Kidney epithelial cell (primary cell): ENCODE results near the gene TRPM5. TPM values are rescaled to one million over a fixed set of nuclear protein-coding genes. Genes with fewer than 3 reads are reported as not detected.

Experiments
- DNase-seq: peaks from one replicate; pipeline ENCODE4 v3.0.0-alpha.2; 2010; ENCODE audit warnings: low read depth
- H3K27me3 ChIP-seq: 2 replicates; pipeline ENCODE4 v1.6.0; 2011; ENCODE audit warnings: low read length; ENCODE audit not compliant: control insufficient read depth, insufficient read depth
- H3K36me3 ChIP-seq: 2 replicates; pipeline ENCODE4 v1.5.1; 2011; ENCODE audit warnings: low read length; ENCODE audit not compliant: control insufficient read depth, insufficient read depth
- H3K4me3 ChIP-seq: 2 replicates; pipeline ENCODE4 v1.5.1; 2011; ENCODE audit warnings: low read depth, mild to moderate bottlenecking, control low read depth, low read length
- total RNA-seq: library from RNA; depleted of rRNA; stranded (reverse); fragments of >200 nt; gene quantifications from 2 replicates; pipeline ENCODE4 v1.2.3, GENCODE V29; 2015
- TF ChIP-seq, protein P1 (sequence below): IDR thresholded peaks from 2 replicates; pipeline ENCODE4 v1.5.1; 2011; ENCODE audit warnings: mild to moderate bottlenecking, moderate library complexity, low read length, control low read depth, inconsistent platforms; ENCODE audit not compliant: insufficient read depth, poor library complexity, severe bottlenecking

The TRPM5 gene
- total RNA-seq, 1 donor from 2014 or later: not detected

DNA sequence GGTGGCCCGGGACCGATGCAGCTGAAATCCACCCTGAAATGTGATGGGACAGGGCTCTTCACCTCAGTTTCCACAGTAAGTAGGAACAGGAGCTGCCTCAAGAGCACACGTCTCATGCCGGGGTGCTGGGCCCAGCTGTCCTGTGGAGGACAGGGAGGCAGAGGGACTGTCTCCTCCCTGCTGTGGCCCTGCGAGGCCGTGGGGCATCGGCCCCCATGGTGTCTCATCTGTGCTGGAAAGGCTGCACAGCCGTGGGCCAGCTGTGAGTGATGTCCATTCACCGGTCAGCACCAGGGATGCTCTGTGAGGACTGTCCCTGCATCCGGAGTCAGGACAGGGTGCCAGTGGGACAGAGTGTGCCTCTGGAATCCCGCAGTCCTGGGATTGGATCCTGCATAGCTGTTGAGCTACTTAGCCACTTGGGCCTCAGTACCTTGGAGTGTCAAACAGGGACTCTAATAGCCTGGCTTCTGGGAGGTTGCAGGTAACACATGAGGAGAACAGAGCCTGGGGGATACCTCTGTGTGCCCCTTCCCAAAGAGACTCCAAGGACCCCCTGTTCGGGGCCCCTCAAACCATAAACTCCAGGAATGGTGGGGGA is 16.5 kb downstream of the TRPM5 start:
- no peak for DNase-seq
- H3K36me3 ChIP-seq: no peaks in the 10 kb centered on the region
- TF ChIP-seq, protein P1, sequence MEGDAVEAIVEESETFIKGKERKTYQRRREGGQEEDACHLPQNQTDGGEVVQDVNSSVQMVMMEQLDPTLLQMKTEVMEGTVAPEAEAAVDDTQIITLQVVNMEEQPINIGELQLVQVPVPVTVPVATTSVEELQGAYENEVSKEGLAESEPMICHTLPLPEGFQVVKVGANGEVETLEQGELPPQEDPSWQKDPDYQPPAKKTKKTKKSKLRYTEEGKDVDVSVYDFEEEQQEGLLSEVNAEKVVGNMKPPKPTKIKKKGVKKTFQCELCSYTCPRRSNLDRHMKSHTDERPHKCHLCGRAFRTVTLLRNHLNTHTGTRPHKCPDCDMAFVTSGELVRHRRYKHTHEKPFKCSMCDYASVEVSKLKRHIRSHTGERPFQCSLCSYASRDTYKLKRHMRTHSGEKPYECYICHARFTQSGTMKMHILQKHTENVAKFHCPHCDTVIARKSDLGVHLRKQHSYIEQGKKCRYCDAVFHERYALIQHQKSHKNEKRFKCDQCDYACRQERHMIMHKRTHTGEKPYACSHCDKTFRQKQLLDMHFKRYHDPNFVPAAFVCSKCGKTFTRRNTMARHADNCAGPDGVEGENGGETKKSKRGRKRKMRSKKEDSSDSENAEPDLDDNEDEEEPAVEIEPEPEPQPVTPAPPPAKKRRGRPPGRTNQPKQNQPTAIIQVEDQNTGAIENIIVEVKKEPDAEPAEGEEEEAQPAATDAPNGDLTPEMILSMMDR: no peak
- H3K4me3 ChIP-seq: no peak overlapping the region
- H3K27me3 ChIP-seq: peaks cover 6% of the 10 kb centered on the region

DNA sequence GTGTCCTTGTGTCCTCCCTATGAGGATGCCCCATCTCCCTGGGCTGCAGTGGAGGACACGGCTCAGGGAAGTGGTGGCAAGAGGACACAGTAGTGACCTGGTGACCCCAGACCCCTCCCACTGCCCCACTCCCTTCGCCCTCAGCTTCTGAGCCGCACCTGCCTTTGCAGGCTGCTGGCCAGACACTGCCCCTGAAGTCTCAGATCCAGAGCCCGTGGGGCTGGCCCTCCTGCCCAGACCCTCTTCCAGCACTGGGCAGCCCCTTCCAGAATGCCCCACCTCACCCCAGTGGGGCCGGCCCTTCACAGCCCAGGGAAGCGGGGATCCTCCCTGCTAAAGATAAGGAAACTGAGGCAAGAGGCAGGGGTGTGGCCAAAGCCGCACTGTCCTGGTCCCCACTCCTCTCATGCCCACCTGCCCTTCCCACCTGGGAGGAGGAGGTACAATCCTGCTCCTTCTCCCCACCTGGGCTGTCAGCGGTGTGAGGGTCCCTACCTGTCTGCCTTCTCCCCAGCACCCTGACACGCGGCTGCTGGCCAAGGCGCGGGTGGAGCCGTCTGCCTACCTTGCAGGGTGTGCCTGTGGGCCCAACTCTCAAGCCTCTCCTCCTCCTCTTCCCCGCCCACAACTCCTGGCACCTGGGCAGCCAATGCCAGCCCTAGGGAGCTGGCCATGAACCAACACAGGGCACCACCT is 17.3 kb downstream of the TRPM5 start:
- TF ChIP-seq, protein P1: no peak
- no peaks in the 10 kb centered on the region for H3K36me3 ChIP-seq
- no peak overlapping the region for H3K4me3 ChIP-seq
- DNase-seq: no peak
- H3K27me3 ChIP-seq: peaks cover 4% of the 10 kb centered on the region

DNA sequence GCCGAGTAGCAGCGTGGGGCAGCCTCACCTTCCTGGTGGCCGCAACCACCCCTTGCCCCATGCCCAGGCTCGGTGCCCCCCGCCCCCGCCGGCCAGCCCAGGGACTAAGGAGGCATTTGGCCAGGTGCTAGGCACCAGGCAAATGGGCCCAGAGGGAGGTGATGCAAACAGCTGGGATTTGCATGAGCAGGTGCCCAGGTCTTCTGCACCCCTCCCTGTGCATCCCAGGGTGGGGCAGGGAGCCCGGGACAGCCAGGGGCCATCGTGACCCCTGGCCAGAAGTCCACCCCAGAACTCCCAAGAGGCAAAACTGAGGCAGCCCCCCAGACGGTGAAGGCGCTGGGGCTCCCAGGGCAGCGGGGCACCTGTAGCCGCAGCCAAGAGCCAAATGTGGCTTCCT is 18.1 kb downstream of the TRPM5 start:
- no peak overlapping the region for H3K4me3 ChIP-seq
- peaks cover 5% of the 10 kb centered on the region for H3K27me3 ChIP-seq
- DNase-seq: no peak
- H3K36me3 ChIP-seq: no peaks in the 10 kb centered on the region
- TF ChIP-seq, protein P1: no peak

DNA sequence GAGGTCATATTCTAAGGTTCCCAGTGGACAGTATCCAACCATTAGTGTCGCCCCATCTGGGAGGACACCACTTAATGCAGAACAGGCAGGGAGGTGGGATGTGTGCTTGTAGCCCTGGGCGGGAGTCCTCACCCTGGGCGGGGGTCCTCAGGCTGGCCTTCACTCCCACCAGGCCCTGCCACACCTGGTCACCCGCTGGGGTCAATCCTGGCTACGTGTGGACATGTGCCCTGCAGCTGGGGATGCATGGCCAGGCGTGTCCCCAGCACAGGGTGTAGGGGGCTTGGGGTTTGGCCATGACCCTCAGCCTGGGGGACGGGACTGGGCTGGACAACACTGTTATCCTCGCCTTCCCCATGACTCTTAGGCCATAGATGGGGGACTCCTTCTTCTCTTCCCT is 18.8 kb downstream of the TRPM5 start:
- H3K27me3 ChIP-seq: peaks cover 9% of the 10 kb centered on the region
- TF ChIP-seq, protein P1: no peak
- no peaks in the 10 kb centered on the region for H3K36me3 ChIP-seq
- H3K4me3 ChIP-seq: no peak overlapping the region
- no peak for DNase-seq

DNA sequence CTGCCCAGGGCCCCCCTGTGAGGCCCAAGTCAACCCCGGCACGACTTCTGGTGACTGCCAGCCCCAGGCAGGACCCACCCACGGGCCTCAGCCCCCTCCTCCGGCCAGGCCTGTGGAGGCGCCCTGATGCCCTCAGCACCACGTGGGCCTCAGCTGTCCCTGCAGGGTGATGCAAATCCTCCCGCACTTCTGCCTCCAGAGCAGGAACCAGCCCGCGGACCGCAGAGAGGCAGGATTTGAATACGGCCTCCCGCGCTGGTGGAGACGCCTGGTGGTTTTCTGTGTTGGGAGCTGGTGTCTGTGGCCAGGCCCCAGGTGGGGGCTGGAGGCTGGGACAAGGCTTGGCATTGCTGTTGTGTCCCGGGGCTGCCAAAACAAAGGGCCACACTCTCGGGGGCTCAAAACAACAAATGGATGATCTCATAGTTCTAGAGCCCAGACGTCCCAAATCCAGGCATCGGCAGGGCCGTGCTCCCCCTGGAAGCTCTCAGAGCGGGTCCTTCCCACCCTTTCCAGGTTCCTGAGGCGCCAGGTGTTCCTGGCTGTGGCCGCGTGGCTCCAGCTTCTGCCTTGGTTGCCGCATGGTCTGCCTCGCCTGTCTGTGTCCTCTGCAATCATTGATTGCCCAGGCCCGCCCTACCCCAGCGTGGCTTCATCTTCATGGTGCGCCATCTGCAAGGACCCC is 19.4 kb downstream of the TRPM5 start:
- Histone ChIP-seq H3K36me3 (no peaks in the 10 kb centered on the region), H3K4me3 (no peak overlapping the region), H3K27me3 (peaks cover 10% of the 10 kb centered on the region)
- TF ChIP-seq, protein P1: no peak
- no peak for DNase-seq
